GM12878 (cell line): ENCODE measurements around the gene TMED7. TPM values are rescaled to one million over a fixed set of nuclear protein-coding genes. Genes with fewer than 3 reads are reported as not detected.

ENCODE experiments used
- MTA3 ChIP-seq: IDR thresholded peaks from 2 replicates; pipeline ENCODE4 v1.6.1; 2012; ENCODE audit warnings: low read length, inconsistent platforms, borderline replicate concordance
- REST ChIP-seq: IDR thresholded peaks from 2 replicates; pipeline ENCODE4 v1.6.1; 2012; ENCODE audit warnings: mild to moderate bottlenecking, low read depth, low read length
- TCF12 ChIP-seq: IDR thresholded peaks from 2 replicates; pipeline ENCODE4 v1.6.1; 2011; ENCODE audit warnings: low read depth, mild to moderate bottlenecking, low read length
- ZBED1 ChIP-seq: IDR thresholded peaks from 2 replicates; pipeline ENCODE4 v1.6.1; 2016; ENCODE audit warnings: borderline replicate concordance
- ZNF207 ChIP-seq: fragments of 450-650 bp; IDR thresholded peaks from 2 replicates; pipeline ENCODE4 v1.6.1; 2014; ENCODE audit warnings: antibody characterized with exemption, mild to moderate bottlenecking, borderline replicate concordance
- ZNF687 ChIP-seq: fragments of 450-650 bp; IDR thresholded peaks from 2 replicates; pipeline ENCODE4 v1.6.1; 2017; ENCODE audit warnings: mild to moderate bottlenecking, moderate library complexity
- polyA plus RNA-seq, 11 experiments: library from polyadenylated mRNA; depleted of rRNA in 4 of 11; unstranded in 6 of 11; stranded (reverse) in 5 of 11; fragments of >200 nt; fragmentation: Nextera tagmentation in 4 of 11; fragmentation: Illumina TruSeq in 1 of 11; extraction: Ambion mirVana in 4 of 11; extraction: Trizol in 1 of 11; gene quantifications; 1 replicate in 1 of 11; 2 replicates in 10 of 11; pipeline versions ENCODE4 v1.2.1 to v1.2.3, GENCODE V29; 2011 to 2016; ENCODE audit warnings: inconsistent platforms in 2 of 11, missing spikeins in 2 of 11, low read depth in 1 of 11
- total RNA-seq, 4 experiments: library from RNA; depleted of rRNA in 3 of 4; stranded (reverse); fragments of >200 nt in 3 of 4; fragmentation: Illumina TruSeq in 1 of 4; extraction: Trizol in 1 of 4; gene quantifications; 2 replicates each; pipeline versions ENCODE4 v1.2.1 to v1.2.3, GENCODE V29; 2013 to 2021

TMED7 gene
- total and polyA plus RNA-seq, 10 of the 15 experiments (the other 5 are each of a cell fraction or from before 2014, with no cell fraction given) = 8.0 to 37.3 (median 25.2) TPM

DNA sequence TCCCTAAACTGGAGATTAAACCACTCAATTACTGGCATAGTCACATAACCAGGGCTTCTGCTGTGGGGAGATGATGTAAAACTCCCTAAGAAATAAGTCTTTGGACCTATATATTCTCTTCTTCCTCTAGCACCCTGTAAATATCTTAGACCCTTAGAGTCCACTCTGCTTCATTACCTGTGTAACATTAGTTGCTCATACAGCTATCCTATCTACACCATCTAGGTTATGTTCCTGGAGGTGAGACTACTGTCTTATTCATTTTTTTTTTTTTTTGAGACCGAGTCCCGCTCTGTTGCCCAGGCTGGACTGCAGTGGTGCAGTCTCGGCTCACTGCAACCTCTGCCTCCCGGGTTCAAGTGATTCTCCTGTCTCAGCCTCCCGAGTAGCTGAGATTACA is 14.0 kb downstream of the TMED7 start (continued):
- no peak for TF ChIP-seq REST
- TF ChIP-seq ZNF687 = no peak
- no peak for TF ChIP-seq TCF12
- no peak for TF ChIP-seq ZBED1
- TF ChIP-seq MTA3 = no peak
- TF ChIP-seq ZNF207 = no peak
